ENCODE measurements around the gene RTN4RL1. TPM values are rescaled to one million over a fixed set of nuclear protein-coding genes. Genes with fewer than 3 reads are reported as not detected.

Gene RTN4RL1
- total RNA-seq, 2 experiments from 2014 or later = 1.3 to 1.5 TPM

DNA sequence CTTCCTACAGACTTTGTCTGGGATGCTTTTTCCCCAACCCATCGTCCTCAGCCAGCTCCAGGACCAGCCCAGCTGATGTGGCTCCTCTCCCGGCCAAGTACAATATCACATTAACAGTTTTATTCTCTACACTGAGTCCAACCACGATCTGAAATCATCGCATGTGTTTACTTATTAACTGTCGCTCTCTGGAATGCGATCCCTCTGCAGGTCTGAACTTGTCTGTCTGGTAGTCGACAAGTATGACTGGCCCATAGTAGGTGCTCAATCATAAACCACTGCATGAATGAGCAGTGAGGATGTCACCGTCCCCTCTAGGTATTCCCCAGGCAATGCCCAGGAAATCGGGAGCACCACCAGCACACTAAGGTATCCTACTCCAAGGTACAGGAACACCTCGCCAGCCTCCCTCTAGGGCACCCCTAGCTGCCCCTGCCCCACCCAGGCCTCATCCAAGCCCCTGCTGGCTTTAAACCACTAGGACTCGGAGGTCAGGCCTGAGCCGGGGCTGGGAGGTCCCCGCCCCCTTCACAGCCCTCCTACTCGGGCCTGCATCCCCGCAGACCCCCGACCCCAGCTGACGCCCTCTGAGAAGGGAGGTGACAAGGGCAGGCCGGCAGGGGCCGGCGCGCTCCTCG lies 27.7 kb downstream of the RTN4RL1 start:
- ChIA-PET POLR2A (no interaction called here), CTCF (no interaction called here)

DNA sequence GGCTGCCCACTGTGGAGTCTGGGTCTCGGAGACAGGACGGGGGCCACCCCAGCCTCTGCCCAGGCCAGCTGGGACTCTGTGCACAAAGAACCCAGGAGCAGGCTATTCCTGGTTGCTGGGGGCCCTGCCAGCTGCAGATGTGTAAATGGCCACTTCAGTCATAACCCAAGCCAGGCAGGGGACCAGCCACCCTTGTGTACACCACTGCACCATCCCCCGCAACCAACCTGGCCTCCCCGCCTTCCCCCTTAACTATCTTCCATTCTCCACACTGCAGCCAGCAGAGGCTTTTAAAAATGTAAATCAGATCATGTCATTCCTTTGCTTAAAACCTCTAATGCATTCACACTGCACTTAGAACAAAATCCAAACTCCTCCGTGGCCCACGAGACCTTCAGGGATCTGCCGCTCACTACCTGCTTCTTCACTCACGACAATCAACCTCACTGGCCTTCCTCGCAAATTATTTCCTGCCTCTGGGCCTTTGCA lies 28.3 kb downstream of the RTN4RL1 start:
- POLR2A ChIA-PET = no interaction called here
- CTCF ChIA-PET = no interaction called here

DNA sequence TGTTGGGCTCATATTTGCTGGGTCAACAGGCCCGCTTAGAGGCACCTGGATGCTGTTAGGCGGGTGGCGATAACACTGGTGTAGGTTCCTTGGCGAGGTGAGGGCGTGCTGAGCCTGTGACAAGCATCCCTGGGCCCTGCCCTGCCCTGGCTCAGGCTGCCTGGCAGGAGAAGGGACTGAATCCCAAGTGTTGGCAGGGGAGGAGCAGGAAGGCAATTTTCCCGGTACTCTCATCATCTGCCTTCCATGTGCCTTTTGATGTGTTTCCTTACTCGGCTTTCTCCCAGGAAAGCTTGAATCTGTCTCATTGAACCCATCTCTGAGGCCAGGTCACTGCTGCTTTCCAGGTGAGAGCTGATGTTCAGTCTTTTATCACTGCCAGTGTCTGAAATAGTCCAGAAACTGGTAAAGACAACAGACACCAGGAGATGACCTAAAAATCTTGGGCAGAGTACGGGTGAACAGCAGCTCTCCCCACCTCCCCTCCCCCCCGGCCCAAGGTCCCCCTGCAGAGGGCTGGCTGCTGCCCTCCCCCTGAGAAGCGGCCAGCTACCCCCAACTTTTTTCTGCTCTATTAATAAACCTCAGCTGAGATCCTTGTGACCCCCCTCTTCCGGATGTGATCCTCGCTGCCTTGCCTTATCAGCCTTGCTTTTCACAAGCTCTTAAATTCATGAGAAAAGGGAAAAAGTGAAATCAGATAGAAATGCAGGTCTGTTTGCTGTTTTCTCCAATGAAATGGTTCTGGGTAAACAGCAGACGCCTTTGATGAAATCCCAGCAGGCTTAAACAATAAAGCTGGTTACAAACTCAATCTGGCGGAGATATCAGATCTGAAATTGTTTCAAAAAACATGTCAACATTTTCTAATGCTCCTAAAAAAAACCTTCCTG lies 29.0 kb downstream of the RTN4RL1 start:
- ChIA-PET POLR2A (interaction anchor here (0.5 kb wide), 1 partner anchor 14 kb away, joined by 3 read pairs; no protein-coding TSS in a partner anchor), CTCF (no interaction called here)

DNA sequence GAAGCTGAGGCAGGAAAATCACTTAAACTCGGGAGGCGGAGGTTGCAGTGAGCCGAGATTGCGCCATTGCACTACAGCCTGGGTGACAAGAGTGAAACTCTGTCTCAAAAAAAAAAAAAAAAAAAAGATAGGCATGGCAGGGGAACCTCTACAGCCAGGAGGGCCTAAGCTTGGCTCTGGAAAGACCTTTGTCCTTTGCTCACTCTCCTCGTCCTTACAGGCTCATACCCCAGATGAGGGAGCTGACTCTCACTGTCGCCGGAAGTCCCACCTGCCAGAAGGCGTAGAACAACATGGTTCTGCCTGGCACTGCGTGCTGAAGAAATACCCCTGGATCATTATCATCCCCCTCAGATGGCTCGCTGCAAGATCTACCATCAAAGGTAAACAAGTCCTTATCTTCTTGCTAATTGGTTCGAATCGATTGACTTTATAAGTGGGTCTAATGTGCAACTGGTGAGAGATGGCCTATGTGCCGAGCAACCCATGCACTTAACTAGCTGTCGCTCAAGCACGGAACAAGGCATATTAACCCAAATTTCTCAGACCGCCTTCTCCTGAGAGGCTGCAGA lies 29.7 kb downstream of the RTN4RL1 start:
- POLR2A ChIA-PET = no interaction called here
- CTCF ChIA-PET = no interaction called here

DNA sequence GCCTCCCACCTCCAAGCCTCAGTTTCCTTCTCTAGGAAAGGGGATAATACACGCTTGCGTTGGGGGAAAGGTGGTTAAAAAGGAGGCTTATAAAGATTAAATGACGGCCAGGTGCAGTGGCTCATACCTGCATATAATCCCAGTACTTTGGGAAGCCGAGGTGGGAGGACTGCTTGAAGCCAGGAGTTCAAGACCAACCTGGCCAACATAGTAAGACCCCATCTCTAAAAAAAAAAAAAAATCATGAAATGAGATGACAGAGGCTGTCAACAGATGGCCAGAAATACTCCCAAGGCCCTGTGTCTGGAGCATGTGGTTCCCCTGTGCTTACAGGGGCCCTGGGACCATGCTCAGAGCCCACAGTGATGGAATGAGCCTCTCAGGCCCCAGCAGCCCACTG lies 30.4 kb downstream of the RTN4RL1 start:
- ChIA-PET POLR2A (no interaction called here), CTCF (interaction anchor here (0.7 kb wide), 1 partner anchor 10 kb away, joined by 3 read pairs; no protein-coding TSS in a partner anchor)

DNA sequence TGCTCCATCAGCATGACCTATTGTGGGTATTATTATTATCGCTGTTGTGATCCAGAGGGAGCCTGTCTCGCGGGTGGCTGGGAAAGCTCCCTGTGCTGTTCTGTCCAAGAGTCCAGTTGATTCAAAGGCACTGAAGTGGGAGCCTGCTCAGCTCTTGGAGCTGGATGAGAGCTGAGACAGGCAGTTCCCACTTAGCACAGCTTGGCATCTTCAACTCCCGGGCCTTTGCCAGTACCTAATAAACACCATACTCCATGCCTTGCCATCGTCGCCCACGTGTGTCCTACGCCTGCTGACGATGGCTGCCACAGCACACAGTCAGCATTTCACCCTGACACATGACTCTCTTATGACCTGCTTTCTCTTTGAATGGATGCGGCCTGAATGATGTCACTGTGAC lies 32.6 kb downstream of the RTN4RL1 start:
- POLR2A ChIA-PET = no interaction called here
- CTCF ChIA-PET = no interaction called here

DNA sequence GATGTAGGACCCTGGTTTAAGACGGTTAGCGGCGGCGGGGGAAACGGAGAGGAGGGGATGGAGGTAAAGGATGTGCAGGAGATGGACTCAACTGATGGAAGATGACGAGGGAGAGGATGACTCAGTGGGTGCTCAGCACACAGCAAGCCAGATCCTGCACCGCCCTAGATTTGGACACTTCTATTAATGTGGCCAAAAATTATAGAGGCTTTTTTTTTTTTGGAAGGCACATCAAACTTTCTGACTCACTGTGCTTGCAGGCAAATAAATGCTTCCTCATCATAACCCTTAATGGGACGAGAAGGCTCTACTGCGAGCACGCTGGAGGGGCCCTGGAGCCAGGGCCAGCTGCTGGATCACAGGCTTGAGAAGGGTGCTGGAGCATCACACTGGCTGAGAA lies 36.0 kb downstream of the RTN4RL1 start:
- ChIA-PET CTCF (no interaction called here), POLR2A (no interaction called here)

DNA sequence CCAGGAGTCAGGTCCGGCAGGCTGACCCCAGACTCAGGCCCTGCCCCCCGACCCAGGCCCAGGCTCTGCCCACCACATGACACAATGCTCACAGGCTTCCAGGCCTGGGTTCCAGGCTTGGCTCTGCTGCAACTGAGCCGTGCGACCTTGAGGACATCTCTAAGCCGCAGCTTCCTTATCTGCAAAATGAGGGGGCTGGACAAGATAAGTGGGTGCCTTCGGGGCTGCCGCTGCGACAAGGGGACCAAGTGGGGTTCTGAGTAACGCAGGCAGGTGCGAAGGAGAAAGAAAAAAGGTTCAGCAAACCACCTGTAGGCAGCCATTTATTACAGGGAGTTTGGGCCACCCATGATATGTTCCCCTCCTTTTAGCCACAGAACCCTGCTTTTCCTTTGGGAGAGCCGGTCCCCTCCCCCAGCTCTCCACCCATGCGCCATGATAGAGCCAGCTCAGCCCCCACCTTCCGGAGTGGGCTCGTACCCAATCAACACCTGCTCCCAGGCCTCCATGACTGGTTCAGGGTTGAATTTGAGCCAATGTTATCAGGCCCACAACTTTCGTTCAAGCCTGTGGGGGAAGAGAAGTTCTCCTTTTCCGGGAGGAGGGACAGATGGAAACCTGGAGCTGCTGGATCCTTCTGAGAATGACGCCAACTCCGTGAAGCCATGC lies 38.2 kb downstream of the RTN4RL1 start:
- ChIA-PET POLR2A (no interaction called here), CTCF (no interaction called here)

DNA sequence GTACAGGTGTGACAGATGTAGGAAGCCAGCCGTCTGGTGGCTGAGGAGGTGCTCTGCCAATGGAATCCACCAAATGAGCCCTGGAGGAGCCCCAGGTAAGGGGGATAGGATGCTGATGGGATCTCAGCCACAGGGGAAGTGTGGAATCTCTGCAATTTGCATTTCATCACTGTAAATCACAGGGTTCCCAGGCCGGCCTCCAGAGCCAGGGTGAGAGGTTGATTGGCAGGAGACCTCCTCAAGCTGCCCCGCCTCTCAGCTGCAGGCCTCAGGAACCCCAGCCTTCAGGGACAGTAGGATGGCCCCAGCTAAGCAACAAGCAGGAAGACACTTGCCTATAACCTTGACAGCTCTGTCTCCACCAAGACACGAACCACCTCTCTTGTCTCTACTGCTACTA lies 39.4 kb downstream of the RTN4RL1 start:
- ChIA-PET CTCF (no interaction called here), POLR2A (no interaction called here)

DNA sequence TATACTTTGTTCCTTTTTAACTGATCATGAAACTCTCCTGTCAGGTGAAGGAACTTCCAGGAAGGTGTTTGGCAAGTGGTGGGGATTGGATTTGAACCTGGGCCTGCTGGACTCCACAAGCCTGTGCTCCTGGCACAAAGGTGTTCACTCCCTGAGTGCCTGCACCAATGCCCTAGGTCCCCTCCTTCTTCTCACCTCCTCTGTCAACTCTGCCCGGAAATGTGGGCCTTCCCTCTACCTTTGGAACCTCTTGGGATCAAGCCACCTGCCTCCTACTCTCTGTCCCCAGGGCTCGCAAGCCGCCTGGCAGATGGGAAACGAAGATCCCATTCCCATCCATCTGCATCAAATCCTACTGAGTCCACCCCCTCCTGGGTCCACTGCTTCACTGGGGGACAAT lies 40.0 kb downstream of the RTN4RL1 start:
- CTCF ChIA-PET = interaction anchor here (0.5 kb wide), 1 partner anchor 9 kb away, joined by 3 read pairs; no protein-coding TSS in a partner anchor
- POLR2A ChIA-PET = no interaction called here

DNA sequence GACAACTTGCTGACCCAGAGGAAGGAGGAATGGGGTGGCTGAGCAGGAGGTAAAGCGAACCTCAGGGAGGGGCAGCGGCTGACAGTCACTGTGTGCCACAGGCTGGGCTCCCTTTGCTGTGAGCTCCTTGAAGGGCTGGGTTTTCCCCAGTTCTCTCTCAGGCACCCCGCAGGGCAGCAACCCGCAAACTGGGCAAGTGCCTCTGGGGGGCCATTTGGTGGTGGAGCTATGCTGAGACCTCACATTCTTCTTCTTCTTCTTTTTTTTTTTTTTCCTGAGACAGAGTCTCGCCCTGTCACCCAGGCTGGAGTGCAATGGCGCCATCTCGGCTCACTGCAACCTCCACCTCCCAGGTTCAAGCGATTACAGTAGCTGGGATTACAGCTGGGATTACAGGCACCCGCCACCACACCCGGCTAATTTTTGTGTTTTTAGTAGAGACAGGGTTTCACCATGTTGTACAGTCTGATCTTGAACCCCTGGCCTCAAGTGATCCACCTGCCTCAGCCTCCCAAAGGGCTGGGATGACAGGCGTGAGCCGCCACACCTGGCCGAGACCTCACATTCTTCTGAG lies 42.3 kb downstream of the RTN4RL1 start:
- ChIA-PET POLR2A (interaction anchor here (0.6 kb wide), 1 partner anchor 9 kb away, joined by 3 read pairs; no protein-coding TSS in a partner anchor), CTCF (interaction anchor here (0.7 kb wide), 1 partner anchor 13 kb away, joined by 3 read pairs; no protein-coding TSS in a partner anchor)

DNA sequence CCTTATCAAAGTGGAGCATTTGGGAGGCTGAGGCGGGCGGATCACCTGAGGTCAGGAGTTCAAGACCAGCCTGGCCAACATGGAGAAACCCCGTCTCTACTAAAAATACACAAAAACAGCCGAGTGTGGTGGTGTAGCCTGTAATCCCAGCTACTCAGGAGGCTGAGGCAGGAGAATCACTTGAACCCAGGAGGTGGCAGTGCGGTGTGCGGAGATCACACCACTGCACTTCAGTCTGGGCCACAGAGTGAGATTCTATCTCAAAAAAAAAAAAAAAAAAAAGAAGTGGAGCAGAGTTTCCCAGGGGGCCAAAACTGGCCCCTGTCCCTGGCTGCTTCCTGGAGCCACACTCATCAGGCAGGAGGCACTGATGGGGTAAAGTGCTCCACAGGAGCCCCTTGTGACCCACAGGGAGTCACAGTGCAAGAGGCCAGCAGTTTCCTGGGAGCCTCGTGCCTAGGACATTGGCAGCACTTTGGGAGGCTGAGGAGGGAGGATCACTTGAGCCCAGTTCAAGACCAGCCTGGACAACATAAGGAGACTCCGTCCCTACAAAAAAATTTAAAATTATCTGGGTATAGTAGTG lies 44.4 kb downstream of the RTN4RL1 start:
- POLR2A ChIA-PET = no interaction called here
- CTCF ChIA-PET = no interaction called here

DNA sequence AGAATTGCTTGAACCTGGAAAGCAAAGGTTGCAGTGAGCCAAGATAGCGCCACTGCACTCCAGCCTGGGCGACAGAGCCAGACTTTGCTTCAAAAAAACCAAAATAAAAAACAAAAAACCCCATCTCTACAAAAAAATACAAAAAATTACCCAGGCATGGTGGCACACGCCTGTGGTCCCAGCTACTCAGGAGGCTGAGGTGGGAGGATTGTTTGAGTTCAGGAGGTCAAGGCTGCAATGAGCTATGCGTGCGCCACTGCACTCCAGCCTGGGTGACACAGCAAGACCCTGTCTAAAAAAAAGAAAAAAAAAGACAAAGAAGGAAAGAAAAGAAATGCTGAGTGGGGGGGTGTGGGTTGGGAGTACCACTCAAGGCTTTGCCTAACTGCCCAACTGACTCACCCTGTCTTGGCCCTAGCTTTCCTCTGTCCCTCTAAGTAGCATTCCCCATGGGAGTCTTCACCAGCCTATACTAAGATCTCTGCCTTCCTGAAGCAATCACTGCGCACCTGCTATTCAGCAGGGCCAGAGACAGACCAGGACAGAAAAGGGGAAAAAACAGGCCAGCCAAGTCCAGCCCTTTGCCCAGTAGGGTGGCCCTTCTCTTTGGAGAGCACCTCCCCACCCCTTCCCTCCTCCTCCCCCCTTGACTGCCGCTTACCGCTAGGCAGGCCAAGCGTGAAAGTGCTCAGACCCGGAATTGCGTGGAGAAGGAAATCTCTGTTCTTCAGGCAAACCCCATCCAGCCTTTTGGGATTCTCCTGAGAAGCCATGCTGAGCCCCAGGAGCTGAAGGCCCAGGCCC lies 45.8 kb downstream of the RTN4RL1 start:
- POLR2A ChIA-PET = no interaction called here
- CTCF ChIA-PET = interaction anchor here (0.6 to 0.7 kb wide), 2 partner anchors 12 to 100 kb away, joined by 3 to 4 read pairs; no protein-coding TSS in a partner anchor

DNA sequence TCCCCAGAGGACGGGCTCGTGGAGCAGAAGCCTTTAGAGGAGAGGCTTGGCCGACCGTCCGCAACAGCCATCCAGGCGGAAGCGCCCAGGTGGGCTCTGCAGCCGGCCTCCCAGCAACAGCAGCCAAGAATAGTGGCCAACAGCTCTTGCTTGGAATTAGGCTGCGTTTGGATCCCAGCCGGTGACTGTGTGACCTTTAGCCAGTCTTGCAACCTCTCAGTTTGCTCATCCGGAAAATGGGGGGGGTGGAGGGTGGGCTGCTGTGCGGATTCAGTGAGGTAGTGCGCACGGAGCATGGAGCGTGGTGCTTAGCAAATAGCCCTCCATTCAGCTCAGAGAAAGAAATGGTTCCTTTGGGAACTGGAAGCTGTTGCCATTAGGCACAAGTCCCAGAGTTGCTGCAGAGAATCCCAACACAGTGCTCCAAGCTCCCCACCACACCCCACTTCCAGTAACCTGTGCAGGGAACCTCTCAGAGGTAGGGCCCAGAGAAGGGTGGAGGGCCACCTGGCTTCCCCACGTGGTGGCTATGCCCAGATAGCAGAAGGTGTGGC lies 46.7 kb downstream of the RTN4RL1 start:
- ChIA-PET CTCF (no interaction called here), POLR2A (no interaction called here)

DNA sequence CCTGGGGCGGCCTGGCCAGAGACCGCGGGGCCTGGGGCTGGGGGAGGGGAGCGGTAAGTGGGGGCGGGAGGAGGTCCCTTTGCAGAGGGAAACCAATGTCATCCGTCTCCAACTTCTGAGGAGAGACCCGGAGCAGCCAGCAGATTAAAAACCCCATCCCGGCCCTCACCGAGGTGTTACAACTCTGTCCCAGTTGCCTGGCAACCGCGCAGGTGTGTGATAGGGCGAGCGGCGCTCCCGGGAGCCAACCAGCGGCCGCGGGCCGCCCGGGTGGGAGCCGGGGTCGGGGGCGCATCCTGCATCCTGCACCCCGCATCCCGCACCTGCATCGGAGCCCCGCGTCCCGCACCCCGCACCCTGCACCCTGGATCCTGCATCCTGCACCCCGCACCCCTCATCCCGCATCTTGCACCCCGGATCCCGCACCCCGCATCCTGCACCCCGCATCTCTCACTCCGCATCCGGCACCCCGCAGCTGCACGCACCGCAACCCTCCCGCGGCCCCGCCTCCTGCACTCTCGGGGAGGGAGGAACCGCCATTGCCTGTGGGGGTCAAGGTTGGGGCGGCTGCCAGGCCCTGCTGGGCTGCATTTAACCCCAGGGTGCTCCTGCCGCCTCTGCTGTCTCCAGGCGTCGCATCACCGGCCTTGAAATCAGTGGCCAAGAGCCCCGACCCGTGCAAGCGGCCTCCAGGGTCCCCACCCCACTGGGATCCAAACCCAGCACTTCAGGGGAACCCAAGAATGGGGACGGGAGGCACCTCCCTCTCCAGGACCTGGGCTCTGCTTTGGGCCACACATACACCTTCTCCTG lies 47.3 kb downstream of the RTN4RL1 start:
- POLR2A ChIA-PET = no interaction called here
- CTCF ChIA-PET = no interaction called here

DNA sequence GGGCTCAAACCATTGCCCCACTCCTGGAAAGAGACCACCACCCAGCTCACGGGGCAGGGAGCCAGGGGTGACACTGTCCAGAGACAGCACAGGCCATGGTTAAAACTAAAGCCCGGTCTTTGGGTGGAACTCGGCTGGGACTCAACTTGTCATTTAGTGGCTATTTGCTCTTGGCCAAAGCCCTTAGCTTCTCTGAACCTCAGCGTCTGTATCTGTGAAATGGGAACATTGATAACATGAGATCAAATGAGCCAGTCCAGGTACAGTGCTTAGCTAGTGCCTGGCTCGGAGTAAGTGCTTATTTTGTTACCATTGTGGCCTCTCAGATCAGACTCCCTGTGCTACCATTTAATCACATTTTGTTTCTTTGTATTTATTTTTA lies 48.5 kb downstream of the RTN4RL1 start:
- POLR2A ChIA-PET = no interaction called here
- CTCF ChIA-PET = no interaction called here

DNA sequence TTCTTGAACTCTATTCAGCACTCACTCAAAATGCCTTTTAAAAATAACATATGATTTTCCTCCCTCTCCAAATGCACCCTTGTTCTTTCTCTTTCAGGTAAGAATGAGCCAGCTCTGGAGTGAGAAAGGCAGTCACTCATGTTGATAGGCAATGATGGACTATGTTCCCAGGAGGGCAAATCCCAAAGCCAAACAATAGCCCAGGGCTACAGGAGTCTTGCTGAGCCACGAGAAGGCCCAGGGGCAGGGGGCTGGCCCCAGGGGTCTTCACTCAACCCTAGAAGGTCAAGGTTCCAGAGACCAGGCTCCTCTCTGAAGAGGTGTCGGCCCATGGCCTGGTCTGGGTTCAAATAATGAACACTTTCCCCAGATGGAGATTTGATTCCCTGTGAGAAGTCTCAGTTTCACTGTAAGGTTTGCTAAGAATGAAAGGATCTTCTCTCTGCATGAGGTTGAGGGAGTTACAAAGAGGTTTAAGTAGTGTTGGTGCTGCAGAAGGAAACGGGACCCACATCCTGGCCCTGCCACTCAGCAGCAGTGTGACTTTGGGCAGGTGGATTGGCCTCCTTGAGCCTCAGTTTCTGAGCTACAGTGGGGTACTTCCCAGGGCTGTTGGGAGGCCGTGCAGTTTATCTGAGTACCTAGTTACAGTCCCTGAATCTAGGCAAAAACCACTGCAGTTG lies 49.0 kb downstream of the RTN4RL1 start:
- ChIA-PET POLR2A (no interaction called here), CTCF (no interaction called here)
